GM10248 (cell line): ENCODE measurements around the gene PIGU.
"Not testable (repeated sequence)": the region's sequence is repeated elsewhere in the genome, so short reads cannot be mapped to it uniquely, and the experiment has no call there.

ENCODE experiments used
- CTCF ChIA-PET: fragments of 300-600 bp; sonication (Branson Sonifier 250); formaldehyde crosslinking; extraction: SDS; loops from one replicate; lab custom pipeline; 2021; ENCODE audit warnings: antibody characterized with exemption; lab: Yijun Ruan, JAX
- POLR2A ChIA-PET: fragments of 350-650 bp; sonication (Branson Sonifier 250); formaldehyde crosslinking; extraction: SDS; loops from one replicate; lab custom pipeline; 2020; ENCODE audit warnings: antibody characterized with exemption; lab: Yijun Ruan, JAX
- DNase-seq: peaks from one replicate; pipeline ENCODE4 v3.0.0; 2012; ENCODE audit errors: extremely low spot score
- TF ChIP-seq, protein P1 (sequence below): IDR thresholded peaks from 2 replicates; pipeline ENCODE4 v1.5.1; 2012; ENCODE audit warnings: mild to moderate bottlenecking, low read depth; ENCODE audit errors: extremely low read depth, missing control alignments, control extremely low read depth

Gene PIGU

DNA sequence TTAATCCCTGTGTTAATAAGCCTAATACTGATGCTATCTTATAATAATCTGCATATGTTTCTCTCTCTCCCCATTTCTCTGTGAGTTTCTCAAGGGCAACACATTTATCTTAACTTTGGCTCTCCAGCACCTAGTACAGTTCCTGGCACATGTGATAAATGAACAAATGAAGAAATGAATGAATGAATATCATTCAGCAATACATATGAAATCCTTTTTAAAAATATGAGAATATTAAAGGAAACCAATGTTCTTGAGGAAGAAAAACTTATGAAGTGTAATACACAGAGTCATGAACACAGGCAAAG, 55.9 kb downstream of the PIGU start:
- TF ChIP-seq, protein P1, sequence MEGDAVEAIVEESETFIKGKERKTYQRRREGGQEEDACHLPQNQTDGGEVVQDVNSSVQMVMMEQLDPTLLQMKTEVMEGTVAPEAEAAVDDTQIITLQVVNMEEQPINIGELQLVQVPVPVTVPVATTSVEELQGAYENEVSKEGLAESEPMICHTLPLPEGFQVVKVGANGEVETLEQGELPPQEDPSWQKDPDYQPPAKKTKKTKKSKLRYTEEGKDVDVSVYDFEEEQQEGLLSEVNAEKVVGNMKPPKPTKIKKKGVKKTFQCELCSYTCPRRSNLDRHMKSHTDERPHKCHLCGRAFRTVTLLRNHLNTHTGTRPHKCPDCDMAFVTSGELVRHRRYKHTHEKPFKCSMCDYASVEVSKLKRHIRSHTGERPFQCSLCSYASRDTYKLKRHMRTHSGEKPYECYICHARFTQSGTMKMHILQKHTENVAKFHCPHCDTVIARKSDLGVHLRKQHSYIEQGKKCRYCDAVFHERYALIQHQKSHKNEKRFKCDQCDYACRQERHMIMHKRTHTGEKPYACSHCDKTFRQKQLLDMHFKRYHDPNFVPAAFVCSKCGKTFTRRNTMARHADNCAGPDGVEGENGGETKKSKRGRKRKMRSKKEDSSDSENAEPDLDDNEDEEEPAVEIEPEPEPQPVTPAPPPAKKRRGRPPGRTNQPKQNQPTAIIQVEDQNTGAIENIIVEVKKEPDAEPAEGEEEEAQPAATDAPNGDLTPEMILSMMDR, result no peak
- DNase-seq, result no peak
- CTCF ChIA-PET, result no interaction called here
- POLR2A ChIA-PET, result no interaction called here

DNA sequence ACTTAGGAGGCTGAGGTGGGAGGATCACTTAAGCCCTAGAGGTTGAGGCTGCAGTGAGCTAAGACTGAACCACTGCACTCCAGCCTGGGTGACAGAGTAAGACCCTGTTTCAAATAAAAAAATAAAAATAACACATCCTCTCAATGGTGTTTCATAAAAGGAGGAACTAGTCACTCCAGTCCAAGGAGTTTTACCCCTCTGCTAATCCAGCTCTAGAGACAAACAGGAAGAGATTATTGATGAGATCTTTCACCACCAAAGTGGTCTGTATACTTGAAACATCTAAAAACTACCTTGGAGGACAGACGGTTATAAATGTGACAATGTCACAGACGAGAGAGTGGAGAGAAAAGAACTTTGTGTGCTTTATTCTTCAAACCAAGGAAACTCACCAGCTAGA, 58.2 kb downstream of the PIGU start:
- TF ChIP-seq, protein P1, result no peak
- ChIA-PET CTCF (interaction anchor here (1.6 to 2.4 kb wide), 3 partner anchors 16 to 306 kb away, joined by 3 to 8 read pairs (median 6); no protein-coding TSS in a partner anchor), POLR2A (no interaction called here)
- no peak for DNase-seq

DNA sequence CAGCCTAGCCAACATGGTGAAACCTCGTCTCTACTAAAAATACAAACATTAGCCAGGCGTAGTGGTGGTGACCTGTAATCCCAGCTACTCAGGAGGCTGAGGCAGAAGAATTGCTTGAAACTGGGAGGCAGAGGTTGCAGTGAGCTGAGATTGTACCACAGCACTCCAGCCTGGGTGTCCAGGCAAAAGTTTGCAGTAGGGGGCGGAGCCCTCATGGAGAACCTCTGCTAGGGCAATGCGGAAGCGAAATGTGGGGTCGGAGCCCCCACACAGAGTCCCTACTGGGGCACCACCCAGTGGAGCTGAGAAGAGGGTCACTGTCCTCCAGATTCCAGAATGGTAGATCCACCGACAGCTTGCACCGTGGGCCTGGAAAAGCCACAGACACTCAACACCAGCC, 60.0 kb downstream of the PIGU start:
- POLR2A ChIA-PET, CTCF ChIA-PET, DNase-seq: not testable (repeated sequence)

DNA sequence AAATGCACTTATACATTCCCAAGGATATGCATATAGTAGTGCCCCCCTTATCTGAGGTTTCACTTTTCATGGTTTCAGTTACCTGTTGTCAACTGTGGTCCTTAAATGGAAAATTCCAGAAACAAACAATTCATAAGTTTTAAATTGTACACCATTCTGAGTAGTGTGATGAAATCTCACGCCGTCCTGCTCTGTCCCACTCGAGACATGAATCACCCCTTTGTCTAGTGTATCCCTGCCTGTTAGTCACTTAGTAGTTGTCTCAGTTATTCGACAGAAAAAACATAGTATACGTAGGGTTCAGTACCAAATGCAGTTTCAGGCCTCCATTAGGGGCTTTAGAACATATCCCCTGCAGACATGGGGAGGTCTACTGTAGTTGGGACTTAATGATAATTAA, 61.4 kb downstream of the PIGU start:
- ChIA-PET POLR2A (no interaction called here), CTCF (no interaction called here)
- TF ChIP-seq, protein P1, result no peak
- DNase-seq, result no peak

DNA sequence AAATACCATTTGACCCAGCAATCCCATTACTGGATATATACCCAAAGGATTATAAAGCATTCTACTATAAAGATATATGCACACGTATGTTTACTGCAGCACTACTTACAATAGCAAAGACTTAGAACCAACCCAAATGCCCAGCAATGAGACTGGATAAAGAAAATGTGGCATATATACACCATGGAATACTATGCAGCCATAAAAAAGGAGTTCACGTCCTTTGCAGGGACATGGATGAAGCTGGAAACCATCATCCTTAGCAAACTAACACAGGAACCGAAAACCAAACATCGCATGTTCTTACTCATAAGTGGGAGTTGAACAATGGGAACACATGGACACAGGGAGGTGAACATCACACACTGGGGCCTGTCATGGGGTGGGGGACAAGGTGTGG, 64.9 kb downstream of the PIGU start:
- DNase-seq, CTCF ChIA-PET, POLR2A ChIA-PET: not testable (repeated sequence)

DNA sequence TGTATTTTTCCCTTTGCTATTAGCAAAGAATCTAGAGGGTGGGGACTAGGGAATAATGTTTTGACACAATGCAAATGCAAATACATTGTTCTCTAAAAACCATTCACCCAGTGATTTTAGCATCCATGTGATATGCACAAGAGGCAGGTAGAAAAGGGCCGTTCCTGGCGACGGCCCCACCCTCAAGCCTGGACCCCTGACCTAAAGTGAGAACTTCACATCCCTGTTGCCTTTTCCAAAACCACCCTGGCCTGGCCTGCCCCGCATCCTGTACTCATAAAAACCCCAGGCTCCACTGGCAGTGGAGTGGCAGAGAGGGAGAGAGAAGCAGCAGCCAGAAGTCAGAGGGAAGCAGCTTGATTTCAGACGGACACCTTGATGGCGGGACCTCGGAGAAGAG, 69.8 kb downstream of the PIGU start:
- no peak for DNase-seq
- ChIA-PET POLR2A (no interaction called here), CTCF (interaction anchor here (1.0 to 1.8 kb wide), 2 partner anchors 34 to 43 kb away, joined by 3 read pairs; no protein-coding TSS in a partner anchor)
- TF ChIP-seq, protein P1, result no peak

DNA sequence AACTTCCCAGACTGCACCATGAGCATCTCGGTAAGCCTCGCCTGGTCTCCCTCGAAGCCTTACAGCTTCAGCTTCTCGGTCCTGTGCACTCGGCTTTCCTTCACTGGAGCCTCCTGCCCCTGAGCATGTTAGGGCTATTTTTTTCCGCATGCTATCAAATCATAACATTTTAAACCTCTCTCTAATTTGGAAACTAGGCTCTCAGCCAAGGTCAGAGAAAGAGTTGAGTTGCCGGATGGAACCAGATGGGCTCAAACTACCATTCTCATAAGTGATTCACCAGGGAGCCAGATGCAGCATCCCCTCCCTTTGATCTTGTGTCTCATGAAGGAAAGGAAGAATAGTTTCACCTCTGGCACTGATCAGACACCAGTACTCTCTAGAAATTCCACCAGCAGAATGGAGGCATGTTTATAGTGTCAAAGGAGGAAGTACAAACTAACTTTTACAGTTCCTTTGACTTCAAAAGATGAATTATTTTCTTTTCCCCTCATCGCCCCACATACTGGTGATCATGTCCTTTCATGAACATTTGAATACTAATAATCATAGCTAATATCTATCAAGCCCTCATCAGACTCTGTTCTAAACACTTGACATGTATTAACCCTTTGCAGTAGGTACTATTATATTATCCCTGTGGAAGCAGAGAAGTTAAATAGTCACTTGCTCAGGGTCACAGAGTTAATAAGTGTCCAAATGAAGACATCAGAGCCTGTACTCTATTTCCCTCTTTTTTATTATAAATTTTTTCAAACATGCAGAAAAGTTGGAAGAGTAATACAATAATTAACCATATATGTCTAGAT, 71.7 kb downstream of the PIGU start:
- ChIA-PET POLR2A (no interaction called here), CTCF (interaction anchor here (1.0 kb wide), 1 partner anchor 14 kb away, joined by 3 read pairs; no protein-coding TSS in a partner anchor)

More for the DNA sequence above, 71.7 kb downstream of the PIGU start:
- TF ChIP-seq, protein P1, result no peak
- no peak for DNase-seq
